ENCODE measurements around the gene PCP2.

Gene PCP2

DNA sequence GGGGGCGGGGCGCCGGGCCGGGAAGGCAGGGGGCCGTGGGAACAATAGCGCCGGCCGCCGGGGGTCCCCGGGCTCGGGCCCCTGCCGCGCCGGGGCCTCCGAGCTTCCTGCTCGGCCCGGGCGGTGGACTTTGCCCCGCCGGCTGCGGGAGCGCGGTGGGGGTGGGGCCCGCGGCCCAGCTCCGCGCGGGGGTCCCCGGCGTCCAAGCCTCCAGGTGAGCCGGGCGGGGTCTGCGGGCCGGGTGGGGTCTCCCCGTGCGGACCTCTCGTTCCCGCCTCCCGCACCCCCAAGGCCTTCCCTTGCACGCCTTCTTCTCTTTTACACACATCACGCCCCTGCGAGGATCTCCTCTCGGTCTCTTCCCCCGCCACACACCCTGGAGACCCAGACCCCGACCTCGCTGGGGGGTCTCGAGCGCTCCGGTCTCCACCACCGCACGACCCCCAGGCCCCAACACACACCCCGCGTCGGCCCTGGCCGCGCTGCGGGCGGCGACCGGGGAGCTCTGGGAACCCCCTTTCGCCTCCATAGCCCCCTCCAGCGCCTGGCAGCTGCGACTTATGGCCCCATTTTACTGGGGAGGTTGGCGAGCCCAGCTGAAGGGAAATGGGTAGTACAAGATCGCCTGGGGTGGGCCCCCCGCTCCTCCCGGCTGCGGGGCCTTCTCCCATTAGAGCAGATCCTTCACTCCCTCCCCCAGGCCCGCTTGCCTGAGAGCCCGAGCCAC lies 37.1 kb downstream of the PCP2 start:
- H3K27me3 ChIP-seq (replicated peaks): peaks cover 20% of the 10 kb centered on the region
- in situ Hi-C loops (cut with HindIII; ENCODE audit: low pct_ligation_motif_present, low sequenced_read_pairs): no loop called here
- TF ChIP-seq, protein P1, sequence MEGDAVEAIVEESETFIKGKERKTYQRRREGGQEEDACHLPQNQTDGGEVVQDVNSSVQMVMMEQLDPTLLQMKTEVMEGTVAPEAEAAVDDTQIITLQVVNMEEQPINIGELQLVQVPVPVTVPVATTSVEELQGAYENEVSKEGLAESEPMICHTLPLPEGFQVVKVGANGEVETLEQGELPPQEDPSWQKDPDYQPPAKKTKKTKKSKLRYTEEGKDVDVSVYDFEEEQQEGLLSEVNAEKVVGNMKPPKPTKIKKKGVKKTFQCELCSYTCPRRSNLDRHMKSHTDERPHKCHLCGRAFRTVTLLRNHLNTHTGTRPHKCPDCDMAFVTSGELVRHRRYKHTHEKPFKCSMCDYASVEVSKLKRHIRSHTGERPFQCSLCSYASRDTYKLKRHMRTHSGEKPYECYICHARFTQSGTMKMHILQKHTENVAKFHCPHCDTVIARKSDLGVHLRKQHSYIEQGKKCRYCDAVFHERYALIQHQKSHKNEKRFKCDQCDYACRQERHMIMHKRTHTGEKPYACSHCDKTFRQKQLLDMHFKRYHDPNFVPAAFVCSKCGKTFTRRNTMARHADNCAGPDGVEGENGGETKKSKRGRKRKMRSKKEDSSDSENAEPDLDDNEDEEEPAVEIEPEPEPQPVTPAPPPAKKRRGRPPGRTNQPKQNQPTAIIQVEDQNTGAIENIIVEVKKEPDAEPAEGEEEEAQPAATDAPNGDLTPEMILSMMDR (IDR thresholded peaks at IDR 0.05; ENCODE audit: low read depth, low read length, missing control alignments): no peak

DNA sequence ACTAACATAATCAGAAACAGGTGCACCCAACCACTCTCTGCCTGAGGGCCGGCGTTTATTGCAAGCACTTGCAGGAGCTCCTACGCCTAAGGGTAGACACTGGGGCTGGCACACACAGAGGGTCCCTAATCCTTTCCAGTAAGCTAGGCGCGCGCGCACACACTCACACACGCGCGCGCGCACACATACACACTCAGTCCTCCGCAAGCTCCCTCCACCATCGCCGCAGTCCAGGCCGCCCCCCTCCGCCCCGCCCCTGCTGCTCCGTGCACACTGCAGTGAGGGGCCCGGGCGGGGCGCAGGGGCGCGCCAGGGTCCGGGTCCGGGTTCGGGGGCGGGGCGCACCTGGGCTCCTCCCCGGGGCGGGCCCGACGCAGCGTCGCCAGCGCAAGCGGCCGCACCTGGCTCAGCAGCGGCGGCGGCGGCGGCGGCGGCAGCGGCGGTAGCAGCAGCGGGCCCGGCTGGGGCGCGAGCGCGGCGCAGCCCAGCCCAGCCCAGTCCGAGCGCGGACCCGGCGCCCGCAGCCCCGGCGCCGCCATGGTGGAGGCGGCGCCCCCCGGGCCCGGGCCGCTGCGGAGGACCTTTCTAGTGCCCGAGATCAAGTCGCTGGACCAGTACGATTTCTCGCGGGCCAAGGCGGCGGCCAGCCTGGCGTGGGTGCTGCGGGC lies 37.9 kb downstream of the PCP2 start, which contains the start of gene CAMSAP3:
TSS of gene CAMSAP3 (plus strand) at position 398 of the 668 bp plus-strand sequence. CDS start at position 538, 140 bp downstream.
- in situ Hi-C loops (cut with HindIII; ENCODE audit: low pct_ligation_motif_present, low sequenced_read_pairs): no loop called here
- TF ChIP-seq, protein P1 (IDR thresholded peaks at IDR 0.05; ENCODE audit: low read depth, low read length, missing control alignments): no peak
- peaks cover 20% of the 10 kb centered on the region for H3K27me3 ChIP-seq (replicated peaks)
- H3K27ac ChIP-seq: no peak within 1 kb of the TSS
- DNase-seq: no peak
- H3K4me3 ChIP-seq (ENCODE audit: low read depth, low read length): no peak within 1 kb of the TSS
- H3K36me3 ChIP-seq (replicated peaks): no peaks in the 10 kb centered on the region

More for the DNA sequence above, 37.1 kb downstream of the PCP2 start:
- no peaks in the 10 kb centered on the region for H3K36me3 ChIP-seq (replicated peaks)
- H3K27ac ChIP-seq: no peak overlapping the region
- no peak for DNase-seq
- no peak overlapping the region for H3K4me3 ChIP-seq (ENCODE audit: low read depth, low read length)

DNA sequence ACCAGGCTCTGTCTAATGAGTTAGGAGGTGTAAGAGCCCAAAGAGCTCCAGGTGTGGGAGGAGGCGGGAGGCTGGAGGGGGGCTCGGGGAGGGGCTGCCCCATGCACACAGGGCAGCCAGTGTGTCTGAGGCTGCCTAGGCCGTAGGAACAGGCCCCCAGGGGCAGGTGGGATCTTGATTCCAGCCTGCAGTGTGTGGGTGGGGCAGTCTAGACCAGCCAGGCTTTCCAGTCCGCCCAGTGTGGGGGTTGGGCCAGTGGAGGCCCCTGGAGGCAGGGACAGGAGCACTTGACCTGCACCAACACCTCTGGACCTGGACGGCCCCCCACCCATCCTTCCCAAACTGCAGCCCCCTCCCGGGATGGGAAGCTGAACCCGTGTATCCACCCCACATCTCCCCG lies 43.3 kb downstream of the PCP2 start:
- peaks cover 1% of the 10 kb centered on the region for H3K27me3 ChIP-seq (replicated peaks)
- DNase-seq: no peak
- no peak overlapping the region for H3K4me3 ChIP-seq (ENCODE audit: low read depth, low read length)
- in situ Hi-C loops (cut with HindIII; ENCODE audit: low pct_ligation_motif_present, low sequenced_read_pairs): no loop called here
- no peak overlapping the region for H3K27ac ChIP-seq
- no peaks in the 10 kb centered on the region for H3K36me3 ChIP-seq (replicated peaks)
- TF ChIP-seq, protein P1 (IDR thresholded peaks at IDR 0.05; ENCODE audit: low read depth, low read length, missing control alignments): no peak

DNA sequence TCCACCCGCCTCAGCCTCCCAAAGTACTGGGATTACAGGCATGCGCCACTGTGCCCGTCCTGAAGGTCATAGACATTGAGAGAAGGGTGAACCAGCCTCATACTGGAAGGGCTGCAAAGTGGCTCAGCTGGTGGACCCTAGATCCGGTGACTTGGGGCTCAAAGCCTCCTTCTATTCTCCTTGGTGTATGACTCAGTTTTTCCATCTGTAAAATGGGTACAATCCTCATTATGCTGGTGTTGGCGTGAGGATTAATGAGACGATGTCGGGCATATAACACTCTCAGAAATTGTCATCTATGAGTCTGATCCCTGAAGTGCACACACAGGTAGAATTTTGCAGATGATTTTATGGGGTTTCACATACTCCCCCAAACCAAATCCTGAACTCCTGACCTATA lies 43.7 kb downstream of the PCP2 start:
- H3K27me3 ChIP-seq (replicated peaks): no peaks in the 10 kb centered on the region
- no peak for DNase-seq
- no peak overlapping the region for H3K27ac ChIP-seq
- in situ Hi-C loops (cut with HindIII; ENCODE audit: low pct_ligation_motif_present, low sequenced_read_pairs): no loop called here
- H3K4me3 ChIP-seq (ENCODE audit: low read depth, low read length): no peak overlapping the region
- TF ChIP-seq, protein P1 (IDR thresholded peaks at IDR 0.05; ENCODE audit: low read depth, low read length, missing control alignments): no peak
- H3K36me3 ChIP-seq (replicated peaks): no peaks in the 10 kb centered on the region

DNA sequence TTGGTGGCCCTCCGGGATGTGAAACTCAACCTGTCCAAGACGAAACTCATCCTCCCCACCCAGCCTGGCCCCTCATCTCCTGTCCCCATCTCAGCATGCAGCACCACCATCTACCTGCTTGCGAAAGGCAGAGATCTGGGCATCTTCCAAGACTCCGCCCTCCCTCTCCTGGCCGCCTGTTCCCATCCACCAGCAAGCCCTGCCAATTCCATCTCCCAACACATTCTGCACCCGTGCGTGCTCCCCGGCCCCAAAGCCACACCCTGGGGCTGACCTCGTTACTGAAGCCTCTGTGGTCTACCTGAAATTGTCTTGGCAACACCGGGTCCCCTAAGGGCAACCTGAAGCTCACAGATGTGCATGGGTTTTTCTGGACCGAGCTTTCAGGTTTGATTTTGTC lies 51.1 kb downstream of the PCP2 start:
- no peak overlapping the region for H3K4me3 ChIP-seq (ENCODE audit: low read depth, low read length)
- in situ Hi-C loops (cut with HindIII; ENCODE audit: low pct_ligation_motif_present, low sequenced_read_pairs): no loop called here
- no peaks in the 10 kb centered on the region for H3K36me3 ChIP-seq (replicated peaks)
- TF ChIP-seq, protein P1 (IDR thresholded peaks at IDR 0.05; ENCODE audit: low read depth, low read length, missing control alignments): no peak
- H3K27ac ChIP-seq: no peak overlapping the region
- no peak for DNase-seq
- no peaks in the 10 kb centered on the region for H3K27me3 ChIP-seq (replicated peaks)

Measured in brain microvascular endothelial cell (primary cell).